Esophagus muscularis mucosa (tissue), 4 donors: Measurements from ENCODE around the gene CNOT2. TPM values are rescaled to one million over a fixed set of nuclear protein-coding genes. Genes with fewer than 3 reads are reported as not detected.

Experiments used
- DNase-seq: peaks from one replicate; pipeline ENCODE4 v3.0.0-alpha.2; 2017; ENCODE audit errors: extremely low spot score
- H3K27ac ChIP-seq, 4 donors: fragments of 200-600 bp; sonication (generic); replicated peaks in 1 of 4; 1 replicate in 3 of 4; 2 replicates in 1 of 4; pipeline ENCODE4 v1.5.1; 2016 to 2019; ENCODE audit warnings: mild to moderate bottlenecking in 1 of 4
- H3K27me3 ChIP-seq, 4 donors: fragments of 200-600 bp; sonication (generic); one replicate each; pipeline versions ENCODE4 v1.5.1 to v1.6.0; 2016 to 2019
- H3K36me3 ChIP-seq, 4 donors: fragments of 200-600 bp; sonication (generic); one replicate each; pipeline ENCODE4 v1.5.1; 2016 to 2019
- H3K4me1 ChIP-seq, 4 donors: fragments of 200-600 bp; sonication (generic); one replicate each; pipeline ENCODE4 v1.5.1; 2016 to 2019
- H3K4me3 ChIP-seq, 4 donors: fragments of 200-600 bp; sonication (generic); 1 replicate in 2 of 4; 2 replicates in 2 of 4; pipeline ENCODE4 v1.5.1; 2016 to 2019; ENCODE audit warnings: mild to moderate bottlenecking in 4 of 4, moderate library complexity in 1 of 4
- H3K9me3 ChIP-seq, 4 donors: fragments of 200-600 bp; sonication (generic); 1 replicate in 3 of 4; 2 replicates in 1 of 4; pipeline ENCODE4 v1.5.1; 2016 to 2019
- CTCF ChIP-seq, 3 experiments: fragments of 200-600 bp in 2 of 3; fragments of 450-650 bp in 1 of 3; sonication (generic) in 2 of 3; IDR thresholded peaks; one replicate each; pipeline ENCODE4 v1.5.1; 2017 to 2019; ENCODE audit warnings: antibody characterized with exemption in 3 of 3, mild to moderate bottlenecking in 2 of 3, moderate library complexity in 1 of 3
- EP300 ChIP-seq: sonication (generic); formaldehyde crosslinking; IDR thresholded peaks from one replicate; pipeline ENCODE4 v1.6.1; 2017; ENCODE audit warnings: antibody characterized with exemption
- POLR2A ChIP-seq: fragments of 450-650 bp; IDR thresholded peaks from one replicate; pipeline ENCODE4 v1.6.1; 2017; ENCODE audit warnings: antibody characterized with exemption, moderate library complexity, mild to moderate bottlenecking, low read depth
- POLR2AphosphoS5 ChIP-seq, 2 donors: sonication (generic); formaldehyde crosslinking; IDR thresholded peaks; one replicate each; pipeline ENCODE4 v1.6.1; 2017; ENCODE audit warnings: antibody characterized with exemption in 2 of 2
- WGBS: methylation state at CpG from one replicate; pipeline ENCODE4 v1.1.5; 2018; 5-methylcytosine and 5-hydroxymethylcytosine counted together
- intact Hi-C: fragments of 100-400 bp; cut with DNase I; formaldehyde crosslinking; loops from one replicate; pipeline ENCODE4 v1.15.1; 2023
- total RNA-seq, 4 donors: library from RNA; depleted of rRNA; stranded (reverse); fragments of >200 nt; gene quantifications; one replicate each; pipeline versions ENCODE4 v1.1.0 to v1.2.1, GENCODE V29; 2016

CNOT2 gene
- total RNA-seq, 4 donors from 2014 or later, result 55.6 to 87.6 (median 82.7) TPM

- H3K4me3 ChIP-seq, result no peak overlapping the region
- intact Hi-C loops, result no loop called here
- TF ChIP-seq POLR2A (no peak), CTCF (IDR thresholded peaks at IDR 0.05) (no peak), EP300 (no peak), POLR2AphosphoS5 (IDR thresholded peaks at IDR 0.05) (no peak)
- H3K4me1 ChIP-seq, result peaks cover 17 to 56% (median 44%) of the 10 kb centered on the region in 4 donors
- no peak overlapping the region for H3K27ac ChIP-seq
- no peaks in the 10 kb centered on the region for H3K27me3 ChIP-seq
- no peaks in the 10 kb centered on the region for H3K36me3 ChIP-seq
- H3K9me3 ChIP-seq, result no peaks in the 10 kb centered on the region
- 73% methylated on average over 5 of the region's 5 CpGs for WGBS
- DNase-seq, result no peak
Observed at GRCh38 chr12:70258605-70259403, 15.6 kb downstream of the CNOT2 start.

DNA sequence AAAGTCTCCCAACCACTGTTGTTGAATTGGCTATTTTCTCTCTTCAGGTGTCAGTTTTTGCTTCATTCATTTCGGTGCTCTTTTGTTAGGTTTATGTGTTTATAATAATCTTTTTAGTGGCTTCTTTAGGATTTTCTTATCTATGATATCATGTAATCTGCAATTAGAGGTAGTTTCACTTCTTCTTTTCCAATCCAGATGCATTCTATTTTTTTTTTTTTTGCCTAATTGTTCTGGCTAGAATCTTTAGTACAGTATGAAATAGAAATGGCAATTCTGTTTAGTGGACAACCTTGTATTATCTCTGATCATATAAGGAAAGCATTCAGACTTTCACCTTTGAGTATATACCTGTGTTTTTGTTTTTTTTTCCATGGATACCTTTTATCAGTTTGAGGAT, 17.4 kb downstream of the CNOT2 start:
- H3K9me3 ChIP-seq, result no peaks in the 10 kb centered on the region
- intact Hi-C loops, result no loop called here
- H3K4me1 ChIP-seq, result peaks cover 9 to 38% (median 36%) of the 10 kb centered on the region in 4 donors
- WGBS, result 81% methylated on average over 1 of the region's 1 CpG
- no peak for DNase-seq
- H3K27ac ChIP-seq, result no peak overlapping the region
- H3K36me3 ChIP-seq, result no peaks in the 10 kb centered on the region
- no peak for TF ChIP-seq CTCF (IDR thresholded peaks at IDR 0.05)
- TF ChIP-seq POLR2A, result no peak
- TF ChIP-seq EP300, result no peak
- TF ChIP-seq POLR2AphosphoS5 (IDR thresholded peaks at IDR 0.05), result no peak
- H3K4me3 ChIP-seq, result no peak overlapping the region
- no peaks in the 10 kb centered on the region for H3K27me3 ChIP-seq

DNA sequence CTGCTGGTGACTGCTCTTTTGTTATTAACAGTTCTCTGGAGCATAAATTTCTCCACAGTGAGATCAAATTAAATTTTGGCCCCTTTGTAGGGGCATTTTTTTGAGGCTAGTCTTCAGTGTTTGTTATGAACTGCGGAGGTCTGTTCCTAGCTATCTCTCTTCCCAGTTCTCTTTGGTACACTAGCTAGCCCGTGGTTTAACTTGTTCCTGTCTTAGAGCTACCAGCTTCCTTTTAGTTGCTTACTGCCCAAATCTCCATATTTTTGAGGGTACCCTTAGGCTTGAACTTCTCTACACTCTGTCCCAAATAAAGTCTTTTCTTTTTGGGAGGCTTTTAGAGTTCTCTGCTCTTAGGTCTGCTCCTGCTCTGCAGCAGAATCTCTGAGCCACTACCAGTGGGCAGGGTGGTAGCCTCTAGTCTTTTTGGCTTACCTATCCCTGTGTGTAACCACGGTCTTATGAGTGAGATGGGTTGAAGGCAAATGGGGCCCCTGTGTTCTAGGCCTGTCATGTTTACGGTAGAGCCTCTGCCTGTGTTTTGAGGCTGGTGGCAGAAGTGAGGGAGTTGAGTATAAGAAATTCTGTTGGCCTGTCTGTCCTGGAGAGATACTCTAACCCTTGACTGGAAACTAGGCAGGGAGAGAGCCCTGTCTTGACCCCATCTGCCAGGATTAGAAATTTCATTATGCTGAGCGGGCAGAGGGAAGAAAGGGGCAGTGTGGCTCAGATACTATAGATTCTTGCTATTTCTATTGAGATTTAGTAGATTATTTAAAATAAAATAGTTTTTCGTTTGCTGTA, 21.0 kb downstream of the CNOT2 start:
- no peak overlapping the region for H3K27ac ChIP-seq
- TF ChIP-seq POLR2AphosphoS5 (IDR thresholded peaks at IDR 0.05), result no peak
- no peak for TF ChIP-seq EP300
- no peak for TF ChIP-seq CTCF (IDR thresholded peaks at IDR 0.05)
- no peak for TF ChIP-seq POLR2A
- WGBS, result 85% methylated on average over 6 of the region's 6 CpGs
- H3K4me3 ChIP-seq, result no peak overlapping the region
- H3K27me3 ChIP-seq, result no peaks in the 10 kb centered on the region
- intact Hi-C loops, result no loop called here
- H3K36me3 ChIP-seq, result no peaks in the 10 kb centered on the region
- H3K4me1 ChIP-seq, result peaks cover 0 to 23% (median 20%) of the 10 kb centered on the region in 4 donors
- no peaks in the 10 kb centered on the region for H3K9me3 ChIP-seq
- no peak for DNase-seq

- Histone ChIP-seq H3K27me3 (no peaks in the 10 kb centered on the region), H3K27ac (no peak overlapping the region), H3K36me3 (no peaks in the 10 kb centered on the region), H3K4me1 (peaks cover 0 to 32% (median 29%) of the 10 kb centered on the region in 4 donors), H3K9me3 (no peaks in the 10 kb centered on the region), H3K4me3 (no peak overlapping the region)
- WGBS, result 88% methylated on average over 1 of the region's 1 CpG
- no peak for TF ChIP-seq POLR2A
- TF ChIP-seq CTCF (IDR thresholded peaks at IDR 0.05), result no peak
- no peak for TF ChIP-seq EP300
- no peak for TF ChIP-seq POLR2AphosphoS5 (IDR thresholded peaks at IDR 0.05)
- intact Hi-C loops, result no loop called here
- DNase-seq, result no peak
Observed at GRCh38 chr12:70265132-70265531, 21.9 kb downstream of the CNOT2 start.
